A673 (cell line): ENCODE measurements around the gene ZFP69B. TPM values are rescaled to one million over a fixed set of nuclear protein-coding genes. Genes with fewer than 3 reads are reported as not detected.
A peak's percentile ranks its signal among the peaks of the same experiment; 100 is the strongest.

ENCODE experiments used
- BruUV-seq: library from RNA; stranded (reverse); fragments of 400-500 nt; replicated peaks from 2 replicates; lab custom pipeline; 2021; lab: Mats Ljungman, UMichigan
- CTCF ChIA-PET: fragments of 300-600 bp; sonication (Branson Sonifier 250); formaldehyde crosslinking; loops from one replicate; lab custom pipeline; 2022; ENCODE audit warnings: antibody characterized with exemption; lab: Charles Lee
- POLR2A ChIA-PET: fragments of 300-600 bp; sonication (Branson Sonifier 250); formaldehyde crosslinking; loops from one replicate; lab custom pipeline; 2022; ENCODE audit warnings: antibody characterized with exemption; ENCODE audit not compliant: low non-redundant PET; lab: Charles Lee
- DNase-seq: peaks from one replicate; pipeline ENCODE4 v3.0.0-alpha.2; 2015; ENCODE audit warnings: low spot score
- H3K27ac ChIP-seq: fragments of 200-600 bp; sonication (generic); 2 replicates; pipeline ENCODE4 v1.5.1; 2016; ENCODE audit warnings: mixed run types, low read depth, mild to moderate bottlenecking, mixed read lengths, antibody characterized with exemption, low read length; ENCODE audit not compliant: poor library complexity, severe bottlenecking
- H3K27me3 ChIP-seq: fragments of 200-600 bp; sonication (generic); replicated peaks from 2 replicates; pipeline ENCODE4 v1.6.1; 2017; ENCODE audit warnings: mixed run types, low read depth, mild to moderate bottlenecking, mixed read lengths, antibody characterized with exemption, low read length; ENCODE audit not compliant: insufficient read depth, poor library complexity
- H3K36me3 ChIP-seq: fragments of 200-600 bp; sonication (generic); 2 replicates; pipeline ENCODE4 v1.6.1; 2016; ENCODE audit warnings: mixed run types, mild to moderate bottlenecking, mixed read lengths, antibody characterized with exemption, low read length; ENCODE audit not compliant: insufficient read depth, poor library complexity, severe bottlenecking
- H3K4me1 ChIP-seq: fragments of 200-600 bp; sonication (generic); 2 replicates; pipeline ENCODE4 v1.6.1; 2017; ENCODE audit warnings: mixed run types, mild to moderate bottlenecking, mixed read lengths, antibody characterized with exemption, low read length; ENCODE audit not compliant: insufficient read depth, poor library complexity, severe bottlenecking
- H3K4me3 ChIP-seq: fragments of 200-600 bp; sonication (generic); 2 replicates; pipeline ENCODE4 v1.5.1; 2016; ENCODE audit warnings: low read depth, mixed run types, mild to moderate bottlenecking, mixed read lengths, low read length; ENCODE audit not compliant: poor library complexity, severe bottlenecking
- H3K9me3 ChIP-seq: fragments of 200-600 bp; sonication (generic); 2 replicates; pipeline ENCODE4 v1.6.1; 2016; ENCODE audit warnings: mixed run types, low read depth, mild to moderate bottlenecking, mixed read lengths, antibody characterized with exemption, low read length; ENCODE audit not compliant: poor library complexity, severe bottlenecking
- EZH2 ChIP-seq: fragments of 200-600 bp; sonication (generic); IDR thresholded peaks from 2 replicates; pipeline ENCODE4 v1.6.1; 2017; ENCODE audit warnings: borderline replicate concordance, low read depth, mild to moderate bottlenecking, mixed read lengths, antibody characterized with exemption, low read length; ENCODE audit not compliant: poor library complexity, severe bottlenecking
- intact Hi-C: fragments of 100-400 bp; cut with micrococcal nuclease; formaldehyde crosslinking; loops from one replicate; pipeline ENCODE4 v1.10.0; 2022; ENCODE audit not compliant: unreplicated experiment
- total RNA-seq: library from RNA; stranded (reverse); gene quantifications from 2 replicates; pipeline ENCODE4 v1.2.3, GENCODE V29; 2021
- TF ChIP-seq, protein P1 (sequence below): fragments of 300-800, 200-600 bp; sonication (generic); conservative IDR thresholded peaks from 2 replicates; pipeline ENCODE4 v1.5.1; 2017; ENCODE audit warnings: low read depth, mild to moderate bottlenecking, antibody characterized with exemption, low read length, moderate library complexity, mixed read lengths

Gene ZFP69B
- total RNA-seq, 1 experiment from 2014 or later: 18.5 TPM

GRCh38 chr1:40421431-40422384 is 28.6 kb upstream of the ZFP69B start:
- TF ChIP-seq EZH2: no peak
- no peaks in the 10 kb centered on the region for H3K9me3 ChIP-seq
- no peak overlapping the region for H3K27ac ChIP-seq
- H3K4me1 ChIP-seq: peaks cover 4% of the 10 kb centered on the region
- DNase-seq: peak; percentile 44
- ChIA-PET POLR2A (no interaction called here), CTCF (no interaction called here)
- H3K4me3 ChIP-seq: no peak overlapping the region
- no peaks in the 10 kb centered on the region for H3K27me3 ChIP-seq
- intact Hi-C loops: no loop called here
- H3K36me3 ChIP-seq: peaks cover 29% of the 10 kb centered on the region
- no TSS peak for BruUV-seq

GRCh38 chr1:40422630-40423263 is 27.5 kb upstream of the ZFP69B start:
- ChIA-PET POLR2A (no interaction called here), CTCF (interaction anchor here (0.5 kb wide), 1 partner anchor 18 kb away, joined by 3 read pairs; no protein-coding TSS in a partner anchor)
- Histone ChIP-seq H3K27me3 (no peaks in the 10 kb centered on the region), H3K4me1 (peaks cover 4% of the 10 kb centered on the region), H3K36me3 (peaks cover 19% of the 10 kb centered on the region), H3K4me3 (no peak overlapping the region), H3K9me3 (no peaks in the 10 kb centered on the region), H3K27ac (peak overlapping the region; percentile 28)
- DNase-seq: no peak
- no peak for TF ChIP-seq EZH2
- TF ChIP-seq, protein P1, sequence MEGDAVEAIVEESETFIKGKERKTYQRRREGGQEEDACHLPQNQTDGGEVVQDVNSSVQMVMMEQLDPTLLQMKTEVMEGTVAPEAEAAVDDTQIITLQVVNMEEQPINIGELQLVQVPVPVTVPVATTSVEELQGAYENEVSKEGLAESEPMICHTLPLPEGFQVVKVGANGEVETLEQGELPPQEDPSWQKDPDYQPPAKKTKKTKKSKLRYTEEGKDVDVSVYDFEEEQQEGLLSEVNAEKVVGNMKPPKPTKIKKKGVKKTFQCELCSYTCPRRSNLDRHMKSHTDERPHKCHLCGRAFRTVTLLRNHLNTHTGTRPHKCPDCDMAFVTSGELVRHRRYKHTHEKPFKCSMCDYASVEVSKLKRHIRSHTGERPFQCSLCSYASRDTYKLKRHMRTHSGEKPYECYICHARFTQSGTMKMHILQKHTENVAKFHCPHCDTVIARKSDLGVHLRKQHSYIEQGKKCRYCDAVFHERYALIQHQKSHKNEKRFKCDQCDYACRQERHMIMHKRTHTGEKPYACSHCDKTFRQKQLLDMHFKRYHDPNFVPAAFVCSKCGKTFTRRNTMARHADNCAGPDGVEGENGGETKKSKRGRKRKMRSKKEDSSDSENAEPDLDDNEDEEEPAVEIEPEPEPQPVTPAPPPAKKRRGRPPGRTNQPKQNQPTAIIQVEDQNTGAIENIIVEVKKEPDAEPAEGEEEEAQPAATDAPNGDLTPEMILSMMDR: no peak
- TSS peak; percentile 37 for BruUV-seq
- intact Hi-C loops: no loop called here

DNA sequence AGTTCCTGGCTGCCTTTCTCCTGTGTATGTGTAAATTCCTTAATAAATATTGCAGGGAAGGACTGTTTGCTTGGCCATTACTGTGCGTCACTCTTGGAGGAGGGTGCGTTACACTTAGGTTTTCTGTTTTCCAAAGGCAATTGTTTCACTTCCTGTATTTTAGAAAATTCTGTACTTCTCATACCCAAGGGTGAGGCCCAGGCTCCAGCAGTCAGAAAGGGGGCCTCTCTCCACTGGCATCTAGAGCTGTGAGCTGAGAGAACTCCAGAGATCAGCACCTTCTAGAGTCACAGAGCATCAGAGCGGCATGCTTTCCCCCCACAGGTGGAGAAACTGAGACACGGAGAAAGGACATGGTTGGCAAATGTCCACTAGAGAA is 27.0 kb upstream of the ZFP69B start:
- H3K4me3 ChIP-seq: no peak overlapping the region
- CTCF ChIA-PET: no interaction called here

More for the DNA sequence above, 27.0 kb upstream of the ZFP69B start:
- Histone ChIP-seq H3K9me3 (no peaks in the 10 kb centered on the region), H3K4me1 (peaks cover 4% of the 10 kb centered on the region), H3K27me3 (no peaks in the 10 kb centered on the region), H3K36me3 (peaks cover 14% of the 10 kb centered on the region), H3K27ac (peak overlapping the region; percentile 28)
- no peak for DNase-seq
- BruUV-seq: no TSS peak
- POLR2A ChIA-PET: no interaction called here
- TF ChIP-seq, protein P1: no peak
- no peak for TF ChIP-seq EZH2
- intact Hi-C loops: no loop called here
